CD4-positive, alpha-beta T cell treated with Interferon alpha-2 for 1 hour (primary cell): ENCODE data around the gene GUCY1A2.

Experiments
- DNase-seq, 2 donors: peaks; one replicate each; pipeline ENCODE4 v3.0.0-alpha.2; 2020 to 2022

GUCY1A2 gene

DNA sequence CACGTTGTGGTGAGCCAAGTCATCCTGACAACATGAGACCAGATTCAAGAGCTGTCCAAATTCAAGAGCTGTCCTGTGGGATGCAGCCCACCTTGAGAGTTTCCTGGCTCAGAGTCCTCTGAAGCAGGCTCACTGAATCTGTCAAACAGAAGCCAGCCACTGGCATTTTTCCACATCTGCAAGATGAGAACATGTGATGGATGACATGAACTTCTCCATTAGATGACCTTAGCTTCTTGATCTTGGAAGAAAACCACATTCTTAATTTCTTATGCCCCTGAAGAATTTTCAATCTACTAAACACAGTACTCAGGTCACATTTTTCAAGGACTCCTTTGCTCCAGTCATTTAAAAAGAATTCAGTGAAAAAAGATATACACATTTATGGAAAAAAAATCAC lies 291.0 kb downstream of the GUCY1A2 start:
- DNase-seq, result no peak

DNA sequence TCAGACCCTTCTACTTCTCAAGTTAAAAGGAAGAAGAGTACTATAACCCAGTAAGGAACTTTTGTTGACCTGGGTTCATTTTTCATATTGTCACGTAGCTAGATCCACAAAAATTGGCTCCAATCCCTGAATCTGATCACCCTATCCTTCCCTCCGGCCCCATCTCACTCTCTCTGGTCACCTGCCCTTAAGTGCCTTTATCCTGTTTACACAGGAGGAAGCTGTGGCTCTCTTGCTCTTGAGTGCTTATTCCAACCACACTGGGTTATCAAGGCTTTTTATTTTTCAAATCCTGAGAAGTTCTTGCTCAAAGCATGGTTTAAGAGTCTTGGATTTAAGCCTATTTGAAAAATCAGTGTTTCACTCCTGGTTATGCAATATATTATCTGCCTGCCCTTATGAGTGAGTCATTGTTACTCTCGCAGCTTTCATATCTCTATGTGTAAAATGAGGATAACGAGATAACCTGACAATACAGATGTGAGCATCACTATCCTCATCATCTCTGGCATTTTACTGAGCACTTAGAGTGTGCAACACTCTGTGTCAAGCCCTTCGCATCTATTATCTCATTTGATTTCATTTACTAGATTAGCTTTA lies 293.9 kb downstream of the GUCY1A2 start:
- no peak for DNase-seq

DNA sequence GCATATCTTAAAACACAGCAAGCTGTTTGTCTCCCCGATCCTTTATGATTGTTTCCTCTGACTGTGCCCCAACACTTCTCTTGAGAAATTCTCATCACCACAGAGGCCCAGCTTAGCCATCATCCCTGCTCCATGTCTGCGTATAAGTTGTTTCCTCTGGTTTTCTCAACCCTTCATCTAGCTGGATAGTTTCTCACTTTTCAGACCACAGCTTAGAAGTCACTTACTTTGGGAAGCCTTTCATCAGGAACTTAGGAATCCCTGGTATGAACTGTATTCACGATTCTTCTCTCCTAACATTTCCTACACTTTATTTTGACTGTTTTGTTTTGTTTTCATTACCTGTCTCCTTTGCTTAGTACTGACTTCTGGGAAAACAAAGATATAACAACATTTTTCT lies 295.2 kb downstream of the GUCY1A2 start:
- DNase-seq, result no peak

DNA sequence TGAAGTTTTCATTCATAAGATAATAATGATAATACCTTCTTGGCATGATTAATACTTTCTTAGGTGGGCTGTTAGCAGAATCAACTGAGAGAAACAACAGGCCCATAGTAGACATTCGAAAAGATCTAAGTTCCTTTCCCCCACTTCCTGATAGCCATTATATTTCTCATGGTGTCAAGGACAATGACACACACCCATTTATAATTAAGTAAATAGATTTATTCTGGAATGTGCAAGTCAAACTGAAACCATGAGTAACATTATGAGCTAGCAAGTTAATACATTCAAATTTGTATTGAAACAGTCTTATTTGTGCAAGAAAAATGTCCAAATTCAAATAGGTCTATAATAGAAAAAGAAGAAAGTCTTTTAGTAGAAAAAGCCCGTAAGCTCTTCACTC lies 301.1 kb downstream of the GUCY1A2 start:
- no peak for DNase-seq

DNA sequence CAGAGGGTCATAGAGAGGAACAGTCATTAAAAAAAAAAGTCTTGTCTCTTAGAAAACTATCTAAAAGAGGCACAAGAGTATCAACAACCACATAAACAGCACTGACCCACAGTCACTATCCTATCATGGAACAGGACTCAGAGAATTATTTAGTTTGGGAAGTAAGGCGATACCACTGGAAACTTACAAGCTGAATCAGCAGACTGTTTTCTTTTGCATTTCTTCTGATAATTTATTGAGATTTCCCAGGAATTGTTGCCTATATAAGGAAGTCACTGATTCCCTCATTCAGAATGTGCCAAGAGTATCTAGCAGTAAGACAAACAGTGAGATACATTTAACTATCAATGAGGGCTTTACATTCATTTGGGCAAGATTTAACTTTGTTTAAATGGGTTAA lies 304.1 kb downstream of the GUCY1A2 start:
- no peak for DNase-seq

DNA sequence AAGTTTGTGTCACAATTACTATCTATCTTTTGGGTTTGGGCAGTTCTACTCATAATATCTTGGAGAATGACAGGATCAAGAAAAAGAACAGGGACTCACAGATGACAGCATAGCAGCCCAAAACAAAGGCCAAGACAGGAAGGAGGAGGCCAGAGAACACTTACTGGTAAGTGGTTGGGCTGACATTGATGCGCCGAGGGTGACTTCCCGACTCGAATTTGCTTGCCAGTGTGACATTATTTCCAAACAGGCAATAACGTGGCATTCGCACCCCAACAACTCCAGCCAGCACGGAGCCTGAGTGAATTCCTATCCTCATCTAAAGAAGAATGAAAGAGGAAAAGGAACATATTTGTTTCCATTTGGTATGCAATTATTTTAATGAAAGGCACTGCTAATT lies 309.9 kb downstream of the GUCY1A2 start:
- no peak for DNase-seq

DNA sequence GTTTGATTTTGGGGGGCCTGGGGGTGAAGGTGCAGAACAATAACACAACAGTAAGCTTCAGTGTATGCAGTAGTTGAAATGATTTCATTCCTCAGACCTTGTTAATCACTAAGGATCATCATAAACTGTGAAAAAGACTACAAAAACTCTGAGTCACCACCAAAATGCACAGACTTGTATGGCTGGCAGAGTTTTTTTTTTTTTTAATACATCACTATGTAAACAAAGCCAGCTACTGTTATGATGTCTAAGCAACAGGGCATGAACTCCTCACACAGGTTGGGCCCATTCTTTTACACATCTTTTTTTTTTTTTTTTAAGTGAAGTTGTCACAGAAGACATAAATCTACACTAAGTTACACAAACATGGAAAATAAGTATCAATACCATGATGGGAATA lies 311.9 kb downstream of the GUCY1A2 start:
- no peak for DNase-seq

DNA sequence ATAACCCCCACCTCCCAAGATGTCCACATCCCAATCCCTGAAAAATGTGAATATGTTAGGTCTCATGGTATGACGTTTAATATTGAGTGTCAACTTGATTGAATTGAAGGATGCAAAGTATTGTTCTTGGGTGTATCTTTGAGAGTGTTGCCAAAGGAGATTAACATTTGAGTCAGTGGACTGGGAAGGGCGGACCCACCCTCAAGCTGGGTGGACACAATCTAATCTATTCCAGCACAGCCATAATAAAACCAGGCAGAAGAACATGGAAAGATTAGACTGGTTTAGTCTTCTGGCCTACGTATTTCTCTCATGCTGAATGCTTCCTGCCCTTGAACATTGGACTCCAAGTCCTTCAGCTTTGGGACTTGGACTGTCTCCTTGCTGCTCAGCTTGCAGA lies 315.5 kb downstream of the GUCY1A2 start:
- DNase-seq, result no peak

DNA sequence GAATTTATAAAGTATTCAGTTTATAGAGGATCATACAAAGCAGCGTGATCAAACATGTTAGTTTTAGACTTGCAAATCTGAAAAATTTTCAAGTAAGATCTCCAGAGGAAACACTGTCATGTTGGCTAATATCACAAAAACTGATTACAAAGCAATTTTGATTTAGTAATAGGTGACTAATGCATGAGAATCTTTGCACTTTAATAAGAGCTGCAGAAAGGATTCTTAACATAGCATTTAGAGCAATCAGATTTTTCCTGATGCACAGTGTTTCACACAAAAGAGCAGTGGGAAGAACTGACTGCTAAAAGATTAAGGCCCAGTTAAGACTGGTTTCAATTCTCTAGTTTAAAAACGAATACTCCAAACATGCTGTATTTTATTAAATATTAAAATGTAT lies 321.2 kb downstream of the GUCY1A2 start:
- no peak for DNase-seq

DNA sequence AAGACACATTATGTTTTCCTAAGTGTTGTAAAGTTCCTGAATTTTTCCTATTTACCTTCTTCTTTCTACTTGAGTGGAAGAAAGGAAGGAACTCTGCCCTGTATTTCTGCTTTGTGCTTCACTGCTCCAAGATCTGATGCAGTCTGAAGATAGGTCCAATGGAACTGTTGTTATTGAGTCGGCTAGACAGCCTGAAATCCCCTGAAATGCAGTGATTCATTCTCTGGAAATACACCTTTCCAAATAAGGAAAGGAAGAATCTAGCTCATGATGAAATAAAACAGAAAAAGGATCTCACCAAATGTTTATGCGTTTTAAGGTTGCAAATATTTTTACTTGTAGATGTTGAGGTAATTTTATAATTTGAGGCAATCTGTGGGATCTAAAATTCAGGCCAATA lies 322.8 kb downstream of the GUCY1A2 start:
- no peak for DNase-seq

DNA sequence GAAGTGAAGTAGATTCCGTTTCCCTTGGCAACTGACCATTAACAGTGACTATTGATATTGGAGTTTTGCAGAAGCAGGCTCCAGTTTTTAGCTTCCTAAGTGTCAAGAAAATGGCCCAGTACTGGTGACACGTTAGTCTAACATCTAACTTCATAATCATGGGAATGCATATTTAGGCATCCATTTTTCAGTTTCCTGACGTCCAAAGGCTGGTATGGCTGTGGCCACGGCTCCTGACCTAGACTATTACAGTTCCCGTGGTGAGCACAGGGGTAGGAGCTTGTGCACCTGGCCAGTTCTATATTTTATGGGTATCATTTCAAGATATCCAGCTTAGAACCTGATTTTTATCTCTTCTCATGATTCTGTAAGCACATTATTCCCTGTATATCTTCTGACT lies 323.8 kb downstream of the GUCY1A2 start:
- no peak for DNase-seq

DNA sequence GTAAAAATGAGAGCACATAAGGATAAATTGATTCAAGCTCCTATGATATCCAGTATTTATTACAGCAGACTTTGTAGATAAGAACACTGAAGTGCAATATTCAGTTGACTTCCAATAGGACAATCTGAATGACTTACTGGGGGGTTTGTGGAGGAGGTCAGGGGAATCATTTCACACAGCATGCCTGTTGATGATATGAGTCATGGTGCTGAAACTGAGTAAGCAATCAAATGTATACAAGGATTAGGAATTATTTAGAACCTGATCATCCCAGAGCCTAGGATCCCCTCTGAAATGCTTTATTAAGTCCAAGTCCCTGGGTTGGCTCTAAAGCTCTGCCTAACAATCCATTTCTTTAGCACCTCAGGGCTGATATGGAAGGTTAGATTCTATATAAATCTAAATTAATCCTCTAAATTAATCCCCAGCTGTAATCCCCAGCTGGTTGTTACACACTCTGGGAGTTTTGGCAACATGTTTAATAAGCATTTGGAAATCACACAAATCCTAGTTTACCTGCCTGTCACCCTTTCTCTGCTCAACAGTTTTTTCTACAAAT lies 326.4 kb downstream of the GUCY1A2 start:
- no peak for DNase-seq

DNA sequence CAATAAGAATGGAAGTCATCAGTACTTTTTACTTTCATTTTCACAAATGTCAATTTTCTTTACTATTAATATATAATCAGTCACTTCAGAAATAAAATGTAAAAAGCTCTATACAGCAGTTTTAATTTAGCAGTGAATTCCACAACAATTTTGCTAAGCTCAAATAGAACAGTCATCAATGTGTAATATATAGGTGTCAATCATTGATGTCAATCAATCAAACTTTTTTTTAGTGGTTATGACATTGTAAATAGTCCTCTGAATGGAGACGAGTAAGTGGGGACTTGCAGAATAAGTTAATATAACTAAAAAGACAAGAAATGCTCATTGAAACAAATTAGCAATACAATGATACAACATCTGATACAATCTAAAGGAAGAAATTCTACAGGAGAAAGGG lies 327.4 kb downstream of the GUCY1A2 start:
- DNase-seq, result no peak

DNA sequence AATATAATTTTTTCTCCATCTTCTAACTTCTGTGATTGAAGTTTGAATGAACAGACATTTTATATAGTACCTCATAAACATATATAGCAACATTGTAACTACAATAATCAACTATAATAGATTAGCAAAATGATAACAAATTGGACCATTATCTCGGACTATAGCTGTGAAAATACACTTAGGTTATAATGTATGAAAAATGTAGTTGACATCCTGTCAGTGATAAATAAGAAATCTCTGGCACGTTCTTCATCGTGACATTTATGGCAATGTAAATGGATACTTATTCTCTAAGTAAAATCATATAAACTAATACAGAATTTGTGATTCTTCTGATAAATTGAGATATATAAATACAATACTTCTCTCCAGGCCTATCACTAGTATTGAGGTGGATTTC lies 333.3 kb downstream of the GUCY1A2 start:
- no peak for DNase-seq

DNA sequence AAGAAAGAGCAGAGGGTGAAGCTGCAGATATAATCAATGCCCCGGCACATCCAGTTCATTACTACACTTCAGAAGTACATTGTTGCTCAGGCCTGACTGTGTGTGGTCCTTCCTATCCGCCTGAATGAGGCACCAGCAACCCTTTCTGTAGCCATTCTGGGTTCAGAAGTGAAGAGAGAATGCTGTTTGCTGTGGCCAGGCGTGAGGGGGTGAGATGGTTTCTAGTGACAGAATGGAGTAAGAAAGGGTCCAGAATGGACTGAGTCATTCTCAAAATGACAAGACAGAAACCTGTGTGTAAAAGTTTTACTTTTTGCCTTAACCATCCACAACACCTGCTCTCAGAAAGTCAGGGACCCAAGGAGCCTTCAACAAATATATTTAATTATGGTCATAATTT lies 334.8 kb downstream of the GUCY1A2 start:
- no peak for DNase-seq

DNA sequence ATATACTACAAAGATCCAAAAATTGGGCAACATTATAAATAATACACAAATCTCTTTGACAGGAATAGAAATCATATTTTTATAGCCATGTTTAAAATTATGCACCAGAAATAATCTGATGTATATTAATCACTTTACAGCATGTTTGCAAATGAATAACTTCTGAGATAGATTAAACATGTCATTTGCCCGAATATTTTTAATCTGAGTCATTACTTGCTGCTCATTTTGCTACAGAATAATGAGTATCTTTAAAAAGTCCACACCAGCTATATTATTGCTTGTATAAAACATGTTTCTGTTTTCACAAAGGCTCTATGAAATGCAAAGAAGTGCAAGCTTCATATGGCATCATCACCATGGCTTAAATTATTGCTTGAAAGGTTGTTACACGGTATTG lies 336.8 kb downstream of the GUCY1A2 start:
- no peak for DNase-seq

DNA sequence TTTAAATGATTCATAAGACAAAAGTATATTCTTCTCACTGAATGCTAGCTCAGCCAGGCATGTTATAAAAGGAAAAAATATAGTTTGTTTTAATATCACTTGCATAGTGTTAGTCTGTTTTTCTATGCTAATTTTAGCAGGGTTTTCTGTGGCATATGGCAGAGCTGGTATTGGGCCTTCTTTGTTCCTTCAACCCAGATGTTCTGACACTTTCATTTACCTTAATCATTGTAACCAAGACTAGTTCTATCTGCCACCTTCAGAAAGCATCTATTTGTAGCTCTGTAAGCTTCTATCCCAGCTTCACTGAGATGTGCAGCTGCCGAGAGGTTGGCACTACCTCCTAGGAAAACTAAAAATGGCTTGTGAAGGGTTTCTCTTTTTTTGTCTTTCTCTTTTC lies 338.7 kb downstream of the GUCY1A2 start:
- no peak for DNase-seq

DNA sequence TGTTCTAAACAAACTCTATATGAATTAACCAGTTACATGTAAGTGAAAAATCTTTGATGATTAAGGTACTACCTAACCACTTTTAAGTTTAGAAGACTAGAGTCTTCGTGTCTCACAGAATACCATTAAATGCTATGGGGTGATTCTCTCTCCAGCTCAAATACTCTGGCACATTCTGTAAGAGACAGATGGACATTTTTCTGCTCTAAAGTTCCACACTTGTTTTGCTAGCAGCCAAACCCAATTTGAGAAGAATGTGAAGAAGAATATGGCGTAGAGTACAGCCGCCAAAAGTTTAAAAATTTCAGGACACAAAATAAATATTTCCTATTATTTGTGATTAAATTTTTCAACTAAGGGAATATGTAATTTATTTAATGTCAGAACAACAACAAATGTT lies 339.1 kb downstream of the GUCY1A2 start:
- no peak for DNase-seq

DNA sequence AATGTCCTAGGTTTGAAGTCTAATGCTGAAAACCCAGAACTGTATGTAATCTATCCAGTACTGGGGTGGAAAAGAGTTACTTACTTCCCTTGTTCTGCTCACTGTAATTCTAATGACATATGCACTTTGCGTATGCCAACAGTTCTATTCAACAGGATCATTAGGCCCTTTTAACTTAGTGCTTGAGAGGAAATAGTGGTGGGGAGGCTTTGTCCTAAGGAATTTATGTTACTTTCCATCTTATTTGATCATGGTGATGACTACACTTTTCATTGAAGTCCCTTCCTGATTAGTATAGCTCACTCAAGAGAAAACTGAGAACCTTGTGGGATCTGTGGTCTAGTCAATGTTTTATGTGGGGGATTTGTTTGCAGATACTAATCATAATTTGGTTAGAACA lies 348.2 kb downstream of the GUCY1A2 start:
- no peak for DNase-seq

DNA sequence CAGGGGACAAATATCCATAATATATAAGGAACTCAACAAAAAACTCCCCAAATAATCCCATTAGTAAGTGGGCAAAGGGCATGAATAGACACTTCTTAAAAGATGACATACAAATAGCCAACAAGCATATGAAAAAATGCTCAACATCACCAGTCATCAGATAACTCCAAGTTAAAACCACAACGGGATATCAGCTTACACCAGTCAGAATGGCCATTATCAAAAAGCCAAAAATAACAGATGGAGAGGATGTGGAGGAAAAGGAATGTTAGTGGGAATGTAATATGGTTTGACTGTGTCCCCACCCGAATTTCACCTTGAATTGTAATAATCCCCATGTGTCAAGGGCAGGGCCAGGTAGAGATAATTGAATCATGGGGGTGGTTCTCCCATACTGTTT lies 350.1 kb downstream of the GUCY1A2 start:
- no peak for DNase-seq

DNA sequence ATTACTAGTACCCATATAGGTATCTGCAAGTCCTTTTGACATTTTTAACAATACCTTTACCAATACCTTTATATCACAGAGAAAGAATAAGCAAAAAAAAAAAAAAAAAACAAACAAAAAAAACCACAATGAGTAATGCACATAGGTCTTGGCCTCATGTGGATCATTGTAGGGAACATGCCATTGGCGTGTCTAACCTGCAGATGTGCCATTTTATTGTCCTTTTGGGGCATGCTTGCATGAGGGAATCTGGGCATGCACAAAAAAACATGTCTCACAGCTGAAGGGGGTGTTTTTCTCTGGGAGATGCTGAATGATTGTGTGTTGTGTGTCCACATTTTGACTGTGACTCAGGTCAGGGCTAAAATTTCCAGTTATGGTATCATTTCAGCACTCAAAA lies 361.6 kb downstream of the GUCY1A2 start:
- no peak for DNase-seq

DNA sequence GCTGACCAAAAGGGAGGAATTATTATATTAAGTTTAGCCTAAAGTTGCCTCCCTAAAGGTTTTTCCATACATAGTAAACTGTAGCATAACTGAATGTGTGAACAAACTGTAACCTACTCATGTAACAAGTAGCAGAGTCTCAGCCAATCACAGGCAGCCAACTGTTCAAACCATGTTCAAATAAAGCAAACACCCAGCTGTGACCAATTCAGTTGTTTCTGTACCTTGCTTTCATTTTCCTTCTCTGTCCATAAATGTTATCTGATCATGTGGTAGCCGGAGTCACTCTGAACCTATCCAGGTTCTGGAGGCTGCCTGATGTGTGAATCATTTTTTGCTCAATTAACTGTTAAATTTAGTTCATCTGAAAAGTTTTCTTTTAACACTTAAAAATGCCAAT lies 373.5 kb downstream of the GUCY1A2 start:
- no peak for DNase-seq

DNA sequence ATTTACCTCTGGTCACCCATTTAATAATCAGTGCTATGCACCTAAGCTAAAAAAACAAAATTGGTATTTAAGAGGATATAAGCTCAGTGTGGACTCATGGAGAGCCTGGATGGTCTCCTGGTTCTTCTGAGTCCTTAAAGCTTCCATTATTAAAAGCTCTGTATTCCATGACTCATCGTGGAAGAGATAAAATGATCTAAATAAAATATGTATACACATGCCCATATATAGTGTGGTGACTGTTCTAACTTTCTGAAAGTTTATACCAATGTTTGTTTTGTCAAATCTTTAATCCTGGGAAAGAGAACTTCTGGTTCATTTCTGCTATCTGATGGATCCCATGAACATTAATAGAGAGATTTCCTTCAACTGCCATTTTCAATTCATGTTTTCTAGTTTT lies 375.9 kb downstream of the GUCY1A2 start:
- DNase-seq, result no peak

DNA sequence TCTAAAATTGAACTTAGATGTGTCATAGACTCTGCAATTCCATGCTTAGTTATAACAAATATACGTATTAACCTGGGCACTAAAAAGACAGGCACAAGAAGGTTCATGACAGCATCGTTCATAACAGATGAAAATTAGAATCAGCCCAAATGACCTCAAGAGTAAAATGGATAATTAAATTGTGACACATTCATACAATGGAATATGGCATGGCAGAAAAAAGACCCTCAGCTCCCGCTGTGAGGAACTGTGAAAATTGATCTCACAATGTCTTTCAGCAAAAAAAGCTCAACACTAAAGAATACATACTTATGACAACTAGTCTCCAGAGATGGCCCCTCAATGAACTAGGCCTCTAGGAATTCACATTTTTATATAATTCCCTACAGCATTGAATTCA lies 386.0 kb downstream of the GUCY1A2 start:
- no peak for DNase-seq

DNA sequence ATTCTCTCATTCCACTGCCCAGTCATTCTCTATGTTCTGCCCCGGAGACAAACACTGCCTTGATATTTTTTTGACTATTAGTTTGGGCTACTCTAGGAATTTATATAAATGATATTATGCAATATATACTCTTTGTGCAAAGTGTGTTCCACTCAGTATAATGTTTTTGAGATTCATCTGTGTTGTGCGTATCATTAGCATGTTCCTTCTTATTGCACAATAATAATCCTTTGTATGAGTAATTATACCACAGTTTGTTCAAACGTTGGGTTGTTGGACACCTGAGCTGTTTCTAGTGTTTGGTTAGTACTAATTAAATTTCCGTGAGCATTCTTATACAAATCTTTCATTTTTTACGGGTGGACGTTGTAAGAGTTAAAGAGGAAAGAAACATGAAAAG lies 390.6 kb downstream of the GUCY1A2 start:
- DNase-seq, result no peak

DNA sequence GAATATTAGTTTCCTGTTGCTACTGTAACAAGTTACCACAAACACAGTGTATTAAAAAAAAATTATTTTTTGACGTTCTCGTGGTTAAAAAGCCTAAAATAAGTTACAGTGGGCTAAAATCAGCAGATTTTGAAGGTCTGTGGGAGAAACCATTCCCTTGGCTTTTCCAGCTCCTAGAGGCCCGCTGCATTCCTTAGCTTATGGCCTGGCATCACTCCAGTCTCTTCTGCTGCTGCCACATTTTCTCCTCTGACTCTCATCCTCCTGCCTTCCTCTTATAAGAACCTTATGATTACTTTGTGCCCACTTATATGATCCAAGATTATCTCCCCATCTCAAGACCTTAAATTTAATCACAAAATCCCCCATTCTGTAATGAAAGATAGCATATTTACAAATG lies 392.7 kb downstream of the GUCY1A2 start:
- no peak for DNase-seq
